Hepatocyte (in vitro differentiated cells): Measurements from ENCODE around the gene ERC2. TPM values are rescaled to one million over a fixed set of nuclear protein-coding genes. Genes with fewer than 3 reads are reported as not detected.
"Not testable (repeated sequence)": the region's sequence is repeated elsewhere in the genome, so short reads cannot be mapped to it uniquely, and the experiment has no call there.

Experiments used
- DNase-seq: peaks from one replicate; pipeline ENCODE4 v3.0.0-alpha.2; 2016; ENCODE audit warnings: low spot score
- H2AFZ ChIP-seq: fragments of 200-600 bp; sonication (generic); 2 replicates; pipeline ENCODE4 v1.6.0; 2016; ENCODE audit warnings: antibody characterized with exemption, mild to moderate bottlenecking
- H3K27ac ChIP-seq: fragments of 200-600 bp; sonication (generic); 2 replicates; pipeline ENCODE4 v1.5.1; 2016; ENCODE audit warnings: mild to moderate bottlenecking
- H3K27me3 ChIP-seq: fragments of 200-600 bp; sonication (generic); 2 replicates; pipeline ENCODE4 v1.6.1; 2016
- H3K36me3 ChIP-seq: fragments of 200-600 bp; sonication (generic); replicated peaks from 2 replicates; pipeline ENCODE4 v1.5.1; 2016; ENCODE audit warnings: low read depth; ENCODE audit not compliant: insufficient read depth
- H3K4me1 ChIP-seq: fragments of 200-600 bp; sonication (generic); 2 replicates; pipeline ENCODE4 v1.5.1; 2016; ENCODE audit warnings: mild to moderate bottlenecking, moderate library complexity; ENCODE audit not compliant: insufficient read depth
- H3K4me2 ChIP-seq: fragments of 200-600 bp; sonication (generic); 2 replicates; pipeline ENCODE4 v1.6.0; 2016
- H3K4me3 ChIP-seq: fragments of 200-600 bp; sonication (generic); 2 replicates; pipeline ENCODE4 v1.5.1; 2016; ENCODE audit warnings: mild to moderate bottlenecking
- H3K79me2 ChIP-seq: fragments of 200-600 bp; sonication (generic); 2 replicates; pipeline ENCODE4 v1.6.0; 2017; ENCODE audit warnings: mild to moderate bottlenecking
- H3K9me2 ChIP-seq: fragments of 200-600 bp; sonication (generic); replicated peaks from 2 replicates; pipeline ENCODE4 v1.6.0; 2017; ENCODE audit warnings: mild to moderate bottlenecking; ENCODE audit not compliant: insufficient read depth
- H3K9me3 ChIP-seq: fragments of 200-600 bp; sonication (generic); 2 replicates; pipeline ENCODE4 v1.5.1; 2016; ENCODE audit warnings: low read depth, mild to moderate bottlenecking
- H4K20me1 ChIP-seq: fragments of 200-600 bp; sonication (generic); 2 replicates; pipeline ENCODE4 v1.6.0; 2016; ENCODE audit warnings: mild to moderate bottlenecking; ENCODE audit not compliant: insufficient read depth, poor library complexity, severe bottlenecking
- CTCF ChIP-seq: fragments of 200-600 bp; sonication (generic); IDR thresholded peaks from 2 replicates; pipeline ENCODE4 v1.5.1; 2016; ENCODE audit warnings: antibody characterized with exemption, mild to moderate bottlenecking; ENCODE audit not compliant: poor library complexity
- EZH2 ChIP-seq: fragments of 200-600 bp; sonication (generic); IDR thresholded peaks from 2 replicates; pipeline ENCODE4 v1.6.1; 2016; ENCODE audit warnings: antibody characterized with exemption, mild to moderate bottlenecking, borderline replicate concordance
- EZH2phosphoT487 ChIP-seq: fragments of 200-600 bp; sonication (generic); IDR thresholded peaks from one replicate; pipeline ENCODE4 v1.6.1; 2018; ENCODE audit warnings: antibody characterized with exemption, mild to moderate bottlenecking, low read depth, moderate library complexity; ENCODE audit not compliant: unreplicated experiment, severe bottlenecking
- WGBS: methylation state at CpG from one replicate; pipeline ENCODE4 v1.1.6; 2016; ENCODE audit warnings: low lambda C conversion rate; ENCODE audit errors: missing lambda C conversion rate; 5-methylcytosine and 5-hydroxymethylcytosine counted together
- polyA plus RNA-seq: library from polyadenylated mRNA; unstranded; fragments of >200 nt; fragmentation: Nextera tagmentation; extraction: Ambion mirVana; gene quantifications from 2 replicates; pipeline ENCODE4 v1.2.1, GENCODE V29; 2016
- total RNA-seq: library from RNA; depleted of rRNA; stranded (reverse); fragments of >200 nt; gene quantifications from 2 replicates; pipeline ENCODE4 v1.2.3, GENCODE V29; 2014

Gene ERC2
- total and polyA plus RNA-seq, 2 experiments from 2014 or later: 1.2 to 5.3 TPM

GRCh38 chr3:56275120-56275519 lies 193.1 kb downstream of the ERC2 start:
- Histone ChIP-seq H3K79me2 (no peaks in the 10 kb centered on the region), H3K9me3 (no peaks in the 10 kb centered on the region)
- WGBS: 74% methylated on average over 2 of the region's 2 CpGs

GRCh38 chr3:56269755-56270535 lies 198.3 kb downstream of the ERC2 start:
- no peak for TF ChIP-seq EZH2
- TF ChIP-seq EZH2phosphoT487: no peak
- TF ChIP-seq CTCF: no peak
- no peaks in the 10 kb centered on the region for H3K79me2 ChIP-seq
- H3K36me3 ChIP-seq: no peaks in the 10 kb centered on the region
- H3K4me3 ChIP-seq: no peak overlapping the region
- no peak for DNase-seq
- WGBS: 70% methylated on average over 4 of the region's 4 CpGs
- H3K9me2 ChIP-seq: no peaks in the 10 kb centered on the region
- H3K27ac ChIP-seq: no peak overlapping the region
- no peaks in the 10 kb centered on the region for H4K20me1 ChIP-seq
- H3K27me3 ChIP-seq: no peaks in the 10 kb centered on the region
- no peaks in the 10 kb centered on the region for H3K4me1 ChIP-seq
- no peaks in the 10 kb centered on the region for H3K9me3 ChIP-seq
- H3K4me2 ChIP-seq: no peak overlapping the region
- H2AFZ ChIP-seq: no peak overlapping the region

More at GRCh38 chr3:56275120-56275519, 193.1 kb downstream of the ERC2 start:
- no peak for DNase-seq
- H3K4me3 ChIP-seq: no peak overlapping the region
- no peaks in the 10 kb centered on the region for H3K4me1 ChIP-seq
- no peak overlapping the region for H3K27ac ChIP-seq
- no peak overlapping the region for H2AFZ ChIP-seq
- no peaks in the 10 kb centered on the region for H3K36me3 ChIP-seq
- no peak overlapping the region for H3K4me2 ChIP-seq
- no peaks in the 10 kb centered on the region for H4K20me1 ChIP-seq
- no peaks in the 10 kb centered on the region for H3K9me2 ChIP-seq
- H3K27me3 ChIP-seq: no peaks in the 10 kb centered on the region
- TF ChIP-seq CTCF (no peak), EZH2phosphoT487 (no peak)

DNA sequence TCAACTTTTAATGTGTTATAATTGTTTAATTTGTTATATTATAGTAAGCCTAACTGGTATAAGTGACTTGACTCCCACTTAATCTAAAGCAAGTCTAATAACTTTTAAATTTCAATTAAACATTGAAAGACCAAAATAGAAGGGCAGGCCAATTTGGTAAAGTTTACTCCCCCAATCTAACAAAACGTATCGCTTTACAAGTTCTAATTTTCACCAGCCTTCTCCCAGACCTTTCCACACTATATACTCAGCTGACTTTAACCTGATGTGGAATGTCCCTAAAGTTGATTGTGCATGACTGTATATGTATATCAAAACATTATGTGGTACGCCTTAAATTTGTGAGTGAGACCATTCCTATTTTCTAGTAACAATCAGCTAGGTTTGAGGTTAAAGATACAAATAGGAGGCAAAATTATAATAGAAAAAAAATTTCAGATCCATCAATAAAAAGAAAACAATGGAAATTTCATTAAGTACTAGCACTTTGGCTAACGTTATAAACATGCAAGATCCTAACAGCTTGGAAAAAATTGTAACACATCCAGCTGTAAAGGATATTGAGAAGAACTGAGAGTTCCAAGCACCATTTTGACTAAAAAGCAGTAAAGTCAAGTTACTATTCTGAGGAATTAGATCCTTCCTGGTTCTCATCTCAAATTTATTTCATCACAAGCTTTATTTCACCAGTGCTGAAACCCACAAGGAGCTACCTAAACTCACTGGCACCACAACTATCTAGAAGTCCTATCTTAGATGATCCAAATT lies 199.5 kb downstream of the ERC2 start:
- Histone ChIP-seq H3K36me3 (no peaks in the 10 kb centered on the region), H3K27me3 (no peaks in the 10 kb centered on the region), H2AFZ (no peak overlapping the region), H3K4me3 (no peak overlapping the region), H3K9me3 (no peaks in the 10 kb centered on the region), H4K20me1 (no peaks in the 10 kb centered on the region), H3K27ac (no peak overlapping the region), H3K79me2 (no peaks in the 10 kb centered on the region), H3K4me2 (no peak overlapping the region), H3K9me2 (no peaks in the 10 kb centered on the region), H3K4me1 (no peaks in the 10 kb centered on the region)
- TF ChIP-seq CTCF: no peak
- TF ChIP-seq EZH2: no peak
- TF ChIP-seq EZH2phosphoT487: no peak
- WGBS: 89% methylated on average over 4 of the region's 4 CpGs
- DNase-seq: no peak

DNA sequence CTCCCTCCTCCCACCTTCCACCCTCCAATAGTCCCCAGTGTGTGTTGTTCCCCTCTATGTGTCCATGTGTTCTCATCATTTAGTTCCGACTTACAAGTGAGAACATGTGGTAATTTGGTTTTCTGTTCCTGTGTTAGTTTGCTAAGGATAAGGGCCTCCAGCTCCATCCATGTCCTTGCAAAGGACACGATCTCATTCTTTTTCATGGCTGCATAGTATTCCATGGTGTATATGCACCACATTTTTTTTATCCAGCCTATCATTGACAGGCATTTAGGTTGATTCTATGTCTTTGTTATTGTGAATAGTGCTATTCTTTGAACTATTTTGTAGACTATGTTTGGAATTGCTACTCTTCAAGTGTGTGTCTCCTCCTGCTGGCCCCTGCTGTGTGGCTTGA lies 206.4 kb downstream of the ERC2 start:
- H3K27ac ChIP-seq, H3K4me3 ChIP-seq, H3K9me3 ChIP-seq, H3K79me2 ChIP-seq, H3K4me2 ChIP-seq, H3K36me3 ChIP-seq, H2AFZ ChIP-seq, H3K27me3 ChIP-seq, H3K4me1 ChIP-seq, H4K20me1 ChIP-seq, H3K9me2 ChIP-seq, DNase-seq: not testable (repeated sequence)
- 74% methylated on average over 2 of the region's 2 CpGs for whole genome bisulfite sequencing
